ENCODE data around the gene TYK2. TPM values are rescaled to one million over a fixed set of nuclear protein-coding genes. Genes with fewer than 3 reads are reported as not detected.

The TYK2 gene
- total and polyA plus RNA-seq, 9 of the 15 experiments (the other 6 are each of a cell fraction or from before 2014, with no cell fraction given) = 15.0 to 182 (median 85.9) TPM

DNA sequence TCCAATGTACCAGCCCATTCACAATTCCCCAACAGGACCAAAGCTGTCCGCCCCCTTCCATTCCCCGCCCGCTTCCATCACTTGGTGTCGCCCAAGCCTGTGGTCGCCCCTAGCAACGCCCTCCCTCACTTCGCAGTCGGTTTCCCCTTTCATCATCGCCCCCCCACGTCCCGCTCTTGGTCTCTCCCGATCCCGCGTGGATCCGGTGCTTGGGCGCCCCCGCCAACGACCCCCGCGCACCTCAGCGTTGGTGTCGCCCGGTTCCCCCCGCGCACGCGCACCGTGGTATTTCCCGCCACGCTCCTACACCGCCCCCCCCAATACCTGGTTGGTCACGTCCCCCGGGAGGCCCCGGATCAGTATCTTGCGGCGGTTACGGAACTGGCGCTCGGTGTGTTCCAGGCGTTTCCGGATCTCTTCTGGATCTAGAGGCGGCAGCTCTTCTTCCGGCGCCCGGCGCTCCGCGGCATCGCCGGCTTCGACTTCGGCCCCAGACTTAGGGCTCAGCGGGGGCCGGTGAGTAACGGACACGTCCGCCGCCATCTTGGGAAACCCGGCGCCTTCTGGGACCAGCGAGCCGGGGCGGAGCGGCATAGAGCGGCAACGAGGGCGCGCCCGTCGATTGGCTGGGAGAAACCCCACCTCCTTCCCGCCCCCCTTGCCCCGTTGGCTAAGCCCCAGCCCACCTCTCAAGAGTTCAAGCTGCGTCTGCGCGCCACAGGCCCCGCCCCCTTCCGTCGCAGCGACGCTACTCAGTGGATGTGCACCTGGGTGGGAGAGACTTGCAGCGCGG lies 47.2 kb downstream of the TYK2 start, which contains the start of gene RAVER1 (continued):
- TF ChIP-seq ZNF609 (CRISPR knock-in tag; IDR thresholded peaks at IDR 0.05; ENCODE audit: borderline replicate concordance) (peak; percentile 22; the same call in 1 of the 2 replicates), HNRNPH1 (optimal IDR thresholded peaks at IDR 0.05; ENCODE audit: low read depth, low read length) (no peak), HNRNPL (IDR thresholded peaks at IDR 0.05; ENCODE audit: low read depth, low read length) (no peak), PTRF (tag; IDR thresholded peaks at IDR 0.05) (no peak), GABPB1 (CRISPR knock-in tag; IDR thresholded peaks at IDR 0.05) (peak; percentile 85)
- TF ChIP-seq, protein P1, sequence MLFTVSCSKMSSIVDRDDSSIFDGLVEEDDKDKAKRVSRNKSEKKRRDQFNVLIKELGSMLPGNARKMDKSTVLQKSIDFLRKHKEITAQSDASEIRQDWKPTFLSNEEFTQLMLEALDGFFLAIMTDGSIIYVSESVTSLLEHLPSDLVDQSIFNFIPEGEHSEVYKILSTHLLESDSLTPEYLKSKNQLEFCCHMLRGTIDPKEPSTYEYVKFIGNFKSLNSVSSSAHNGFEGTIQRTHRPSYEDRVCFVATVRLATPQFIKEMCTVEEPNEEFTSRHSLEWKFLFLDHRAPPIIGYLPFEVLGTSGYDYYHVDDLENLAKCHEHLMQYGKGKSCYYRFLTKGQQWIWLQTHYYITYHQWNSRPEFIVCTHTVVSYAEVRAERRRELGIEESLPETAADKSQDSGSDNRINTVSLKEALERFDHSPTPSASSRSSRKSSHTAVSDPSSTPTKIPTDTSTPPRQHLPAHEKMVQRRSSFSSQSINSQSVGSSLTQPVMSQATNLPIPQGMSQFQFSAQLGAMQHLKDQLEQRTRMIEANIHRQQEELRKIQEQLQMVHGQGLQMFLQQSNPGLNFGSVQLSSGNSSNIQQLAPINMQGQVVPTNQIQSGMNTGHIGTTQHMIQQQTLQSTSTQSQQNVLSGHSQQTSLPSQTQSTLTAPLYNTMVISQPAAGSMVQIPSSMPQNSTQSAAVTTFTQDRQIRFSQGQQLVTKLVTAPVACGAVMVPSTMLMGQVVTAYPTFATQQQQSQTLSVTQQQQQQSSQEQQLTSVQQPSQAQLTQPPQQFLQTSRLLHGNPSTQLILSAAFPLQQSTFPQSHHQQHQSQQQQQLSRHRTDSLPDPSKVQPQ (CRISPR knock-in tag; IDR thresholded peaks at IDR 0.05; ENCODE audit: borderline replicate concordance) = no peak
- TF ChIP-seq, protein P2, sequence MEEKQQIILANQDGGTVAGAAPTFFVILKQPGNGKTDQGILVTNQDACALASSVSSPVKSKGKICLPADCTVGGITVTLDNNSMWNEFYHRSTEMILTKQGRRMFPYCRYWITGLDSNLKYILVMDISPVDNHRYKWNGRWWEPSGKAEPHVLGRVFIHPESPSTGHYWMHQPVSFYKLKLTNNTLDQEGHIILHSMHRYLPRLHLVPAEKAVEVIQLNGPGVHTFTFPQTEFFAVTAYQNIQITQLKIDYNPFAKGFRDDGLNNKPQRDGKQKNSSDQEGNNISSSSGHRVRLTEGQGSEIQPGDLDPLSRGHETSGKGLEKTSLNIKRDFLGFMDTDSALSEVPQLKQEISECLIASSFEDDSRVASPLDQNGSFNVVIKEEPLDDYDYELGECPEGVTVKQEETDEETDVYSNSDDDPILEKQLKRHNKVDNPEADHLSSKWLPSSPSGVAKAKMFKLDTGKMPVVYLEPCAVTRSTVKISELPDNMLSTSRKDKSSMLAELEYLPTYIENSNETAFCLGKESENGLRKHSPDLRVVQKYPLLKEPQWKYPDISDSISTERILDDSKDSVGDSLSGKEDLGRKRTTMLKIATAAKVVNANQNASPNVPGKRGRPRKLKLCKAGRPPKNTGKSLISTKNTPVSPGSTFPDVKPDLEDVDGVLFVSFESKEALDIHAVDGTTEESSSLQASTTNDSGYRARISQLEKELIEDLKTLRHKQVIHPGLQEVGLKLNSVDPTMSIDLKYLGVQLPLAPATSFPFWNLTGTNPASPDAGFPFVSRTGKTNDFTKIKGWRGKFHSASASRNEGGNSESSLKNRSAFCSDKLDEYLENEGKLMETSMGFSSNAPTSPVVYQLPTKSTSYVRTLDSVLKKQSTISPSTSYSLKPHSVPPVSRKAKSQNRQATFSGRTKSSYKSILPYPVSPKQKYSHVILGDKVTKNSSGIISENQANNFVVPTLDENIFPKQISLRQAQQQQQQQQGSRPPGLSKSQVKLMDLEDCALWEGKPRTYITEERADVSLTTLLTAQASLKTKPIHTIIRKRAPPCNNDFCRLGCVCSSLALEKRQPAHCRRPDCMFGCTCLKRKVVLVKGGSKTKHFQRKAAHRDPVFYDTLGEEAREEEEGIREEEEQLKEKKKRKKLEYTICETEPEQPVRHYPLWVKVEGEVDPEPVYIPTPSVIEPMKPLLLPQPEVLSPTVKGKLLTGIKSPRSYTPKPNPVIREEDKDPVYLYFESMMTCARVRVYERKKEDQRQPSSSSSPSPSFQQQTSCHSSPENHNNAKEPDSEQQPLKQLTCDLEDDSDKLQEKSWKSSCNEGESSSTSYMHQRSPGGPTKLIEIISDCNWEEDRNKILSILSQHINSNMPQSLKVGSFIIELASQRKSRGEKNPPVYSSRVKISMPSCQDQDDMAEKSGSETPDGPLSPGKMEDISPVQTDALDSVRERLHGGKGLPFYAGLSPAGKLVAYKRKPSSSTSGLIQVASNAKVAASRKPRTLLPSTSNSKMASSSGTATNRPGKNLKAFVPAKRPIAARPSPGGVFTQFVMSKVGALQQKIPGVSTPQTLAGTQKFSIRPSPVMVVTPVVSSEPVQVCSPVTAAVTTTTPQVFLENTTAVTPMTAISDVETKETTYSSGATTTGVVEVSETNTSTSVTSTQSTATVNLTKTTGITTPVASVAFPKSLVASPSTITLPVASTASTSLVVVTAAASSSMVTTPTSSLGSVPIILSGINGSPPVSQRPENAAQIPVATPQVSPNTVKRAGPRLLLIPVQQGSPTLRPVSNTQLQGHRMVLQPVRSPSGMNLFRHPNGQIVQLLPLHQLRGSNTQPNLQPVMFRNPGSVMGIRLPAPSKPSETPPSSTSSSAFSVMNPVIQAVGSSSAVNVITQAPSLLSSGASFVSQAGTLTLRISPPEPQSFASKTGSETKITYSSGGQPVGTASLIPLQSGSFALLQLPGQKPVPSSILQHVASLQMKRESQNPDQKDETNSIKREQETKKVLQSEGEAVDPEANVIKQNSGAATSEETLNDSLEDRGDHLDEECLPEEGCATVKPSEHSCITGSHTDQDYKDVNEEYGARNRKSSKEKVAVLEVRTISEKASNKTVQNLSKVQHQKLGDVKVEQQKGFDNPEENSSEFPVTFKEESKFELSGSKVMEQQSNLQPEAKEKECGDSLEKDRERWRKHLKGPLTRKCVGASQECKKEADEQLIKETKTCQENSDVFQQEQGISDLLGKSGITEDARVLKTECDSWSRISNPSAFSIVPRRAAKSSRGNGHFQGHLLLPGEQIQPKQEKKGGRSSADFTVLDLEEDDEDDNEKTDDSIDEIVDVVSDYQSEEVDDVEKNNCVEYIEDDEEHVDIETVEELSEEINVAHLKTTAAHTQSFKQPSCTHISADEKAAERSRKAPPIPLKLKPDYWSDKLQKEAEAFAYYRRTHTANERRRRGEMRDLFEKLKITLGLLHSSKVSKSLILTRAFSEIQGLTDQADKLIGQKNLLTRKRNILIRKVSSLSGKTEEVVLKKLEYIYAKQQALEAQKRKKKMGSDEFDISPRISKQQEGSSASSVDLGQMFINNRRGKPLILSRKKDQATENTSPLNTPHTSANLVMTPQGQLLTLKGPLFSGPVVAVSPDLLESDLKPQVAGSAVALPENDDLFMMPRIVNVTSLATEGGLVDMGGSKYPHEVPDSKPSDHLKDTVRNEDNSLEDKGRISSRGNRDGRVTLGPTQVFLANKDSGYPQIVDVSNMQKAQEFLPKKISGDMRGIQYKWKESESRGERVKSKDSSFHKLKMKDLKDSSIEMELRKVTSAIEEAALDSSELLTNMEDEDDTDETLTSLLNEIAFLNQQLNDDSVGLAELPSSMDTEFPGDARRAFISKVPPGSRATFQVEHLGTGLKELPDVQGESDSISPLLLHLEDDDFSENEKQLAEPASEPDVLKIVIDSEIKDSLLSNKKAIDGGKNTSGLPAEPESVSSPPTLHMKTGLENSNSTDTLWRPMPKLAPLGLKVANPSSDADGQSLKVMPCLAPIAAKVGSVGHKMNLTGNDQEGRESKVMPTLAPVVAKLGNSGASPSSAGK (IDR thresholded peaks at IDR 0.05) = no peak

All from K562 (cell line).